HepG2 (cell line): ENCODE results near the gene COX7A1. TPM values are rescaled to one million over a fixed set of nuclear protein-coding genes. Genes with fewer than 3 reads are reported as not detected.

ENCODE experiments used
- CBX5 ChIP-seq: sonication (generic); formaldehyde crosslinking; IDR thresholded peaks from 2 replicates; pipeline ENCODE4 v1.4.0; 2020; ENCODE audit warnings: missing genetic modification reagents, borderline replicate concordance
- ESRRA ChIP-seq: sonication (generic); formaldehyde crosslinking; IDR thresholded peaks from 2 replicates; pipeline ENCODE4 v1.5.1; 2020; ENCODE audit warnings: mild to moderate bottlenecking, low read depth, missing genetic modification reagents
- GABPB1 ChIP-seq: IDR thresholded peaks from 2 replicates; pipeline ENCODE4 v1.6.1; 2016; ENCODE audit warnings: mild to moderate bottlenecking, missing genetic modification reagents, moderate library complexity, missing compliant biosample characterization
- HIC2 ChIP-seq: sonication (generic); formaldehyde crosslinking; IDR thresholded peaks from 2 replicates; pipeline ENCODE4 v1.9.0; 2022; ENCODE audit warnings: low read depth, missing genetic modification reagents
- MLXIP ChIP-seq: sonication (generic); formaldehyde crosslinking; IDR thresholded peaks from 2 replicates; pipeline ENCODE4 v1.9.0; 2021; ENCODE audit warnings: missing genetic modification reagents, borderline replicate concordance
- MYC ChIP-seq: sonication (generic); formaldehyde crosslinking; IDR thresholded peaks from 2 replicates; pipeline ENCODE4 v1.9.0; 2021; ENCODE audit warnings: missing genetic modification reagents, borderline replicate concordance
- NFYC ChIP-seq: IDR thresholded peaks from 2 replicates; pipeline ENCODE4 v1.6.1; 2016; ENCODE audit warnings: missing genetic modification reagents, missing compliant biosample characterization
- PAX8 ChIP-seq: sonication (generic); formaldehyde crosslinking; IDR thresholded peaks from 2 replicates; pipeline ENCODE4 v1.8.0; 2022; ENCODE audit warnings: mild to moderate bottlenecking, missing genetic modification reagents, borderline replicate concordance
- PAXIP1 ChIP-seq: sonication (generic); formaldehyde crosslinking; conservative IDR thresholded peaks from 2 replicates; pipeline ENCODE4 v1.4.0; 2020; ENCODE audit warnings: mild to moderate bottlenecking, missing genetic modification reagents, moderate library complexity
- POLR2AphosphoS2 ChIP-seq: IDR thresholded peaks from 2 replicates; pipeline ENCODE4 v1.6.1; 2011; ENCODE audit warnings: low read depth, low read length, improper control_type of control experiment
- POLR2AphosphoS5 ChIP-seq: IDR thresholded peaks from 2 replicates; pipeline ENCODE4 v1.6.1; 2012; ENCODE audit warnings: low read depth, low read length
- RELA ChIP-seq: sonication (generic); formaldehyde crosslinking; IDR thresholded peaks from 2 replicates; pipeline ENCODE4 v1.4.0; 2020; ENCODE audit warnings: missing genetic modification reagents
- SIX1 ChIP-seq: sonication (generic); formaldehyde crosslinking; IDR thresholded peaks from 2 replicates; pipeline ENCODE4 v1.4.0; 2020; ENCODE audit warnings: missing genetic modification reagents, borderline replicate concordance
- TCF7 ChIP-seq: sonication (generic); IDR thresholded peaks from 2 replicates; pipeline ENCODE4 v1.6.1; 2016; ENCODE audit warnings: antibody characterized with exemption, low read depth
- WIZ ChIP-seq: sonication (generic); formaldehyde crosslinking; IDR thresholded peaks from 2 replicates; pipeline ENCODE4 v1.5.1; 2020; ENCODE audit warnings: mild to moderate bottlenecking, missing genetic modification reagents
- ZBTB20 ChIP-seq: sonication (generic); formaldehyde crosslinking; IDR thresholded peaks from 2 replicates; pipeline ENCODE4 v1.8.1; 2023; ENCODE audit warnings: missing genetic modification reagents, low read depth, mild to moderate bottlenecking, borderline replicate concordance
- ZBTB25 ChIP-seq: IDR thresholded peaks from 2 replicates; pipeline ENCODE4 v1.6.1; 2018; ENCODE audit warnings: missing genetic modification reagents
- ZNF335 ChIP-seq: sonication (generic); formaldehyde crosslinking; IDR thresholded peaks from 2 replicates; pipeline ENCODE4 v1.4.0; 2020; ENCODE audit warnings: missing genetic modification reagents
- ZNF543 ChIP-seq: sonication (generic); formaldehyde crosslinking; IDR thresholded peaks from 2 replicates; pipeline ENCODE4 v1.4.0; 2020; ENCODE audit warnings: mild to moderate bottlenecking, missing genetic modification reagents
- ZNF562 ChIP-seq: sonication (generic); formaldehyde crosslinking; IDR thresholded peaks from 2 replicates; pipeline ENCODE4 v1.8.0; 2022; ENCODE audit warnings: missing genetic modification reagents, borderline replicate concordance
- polyA plus RNA-seq, 8 experiments: library from polyadenylated mRNA; depleted of rRNA in 3 of 8; stranded (reverse) in 7 of 8; unstranded in 1 of 8; fragments of >200 nt; fragmentation: Illumina TruSeq in 4 of 8; extraction: Trizol in 4 of 8; gene quantifications; 2 replicates each; pipeline versions ENCODE4 v1.2.1 to v1.2.3, GENCODE V29; 2011 to 2016; ENCODE audit warnings: low read depth in 4 of 8, missing spikeins in 1 of 8, mixed read lengths in 1 of 8; ENCODE audit not compliant: insufficient read depth in 1 of 8
- total RNA-seq, 5 experiments: library from RNA; depleted of rRNA; stranded (reverse); fragments of >200 nt; fragmentation: Illumina TruSeq; extraction: Trizol; gene quantifications; 2 replicates each; pipeline ENCODE4 v1.2.3, GENCODE V29; 2016; ENCODE audit warnings: low read depth in 1 of 5

The COX7A1 gene
- total and polyA plus RNA-seq, 2 of the 13 experiments (the other 11 are each of a cell fraction or from before 2014, with no cell fraction given) = not detected

GRCh38 chr19:36114721-36115452 lies 37.4 kb downstream of the COX7A1 start, which contains the start of gene POLR2I (continued):
- peak; percentile 87 for TF ChIP-seq ZBTB25 (CRISPR knock-in tag)
- TF ChIP-seq NFYC = peak; percentile 93
- TF ChIP-seq SIX1 (CRISPR knock-in tag) = 0 out of 2 replicates have a peak, but pooled peaks have one; percentile 14
- TF ChIP-seq MLXIP = peak; percentile 67; the same call in 1 of the 2 replicates
- TF ChIP-seq TCF7 = no peak
- 0 out of 2 replicates have a peak, but pooled peaks have one; percentile 39 for TF ChIP-seq ZBTB20 (CRISPR knock-in tag)
- peak; percentile 81; the same call in 1 of the 2 replicates for TF ChIP-seq GABPB1 (CRISPR knock-in tag)
- no peak for TF ChIP-seq PAX8
- TF ChIP-seq ZNF543 (CRISPR knock-in tag) = peak; percentile 76; the same call in 1 of the 2 replicates
- no peak for TF ChIP-seq RELA (CRISPR knock-in tag)
- peak; percentile 100 for TF ChIP-seq MYC (CRISPR knock-in tag)
- no peak for TF ChIP-seq WIZ
- TF ChIP-seq HIC2 = no peak; the same call in 1 of the 2 replicates
- no peak for TF ChIP-seq ESRRA (CRISPR knock-in tag)
- peak; percentile 79; the same call in 1 of the 2 replicates for TF ChIP-seq CBX5 (CRISPR knock-in tag)
- TF ChIP-seq ZNF562 (CRISPR knock-in tag) = peak; percentile 52; the same call in 1 of the 2 replicates
- no peak for TF ChIP-seq POLR2AphosphoS2
- peak; percentile 65 for TF ChIP-seq POLR2AphosphoS5
- TF ChIP-seq ZNF335 = peak; percentile 56; the same call in 1 of the 2 replicates
- TF ChIP-seq PAXIP1 = peak; percentile 22
